Astrocyte (in vitro differentiated cells and primary cell): Measurements from ENCODE around the gene NXNL2.

ENCODE experiments used
- CTCF ChIP-seq: IDR thresholded peaks from 2 replicates; pipeline ENCODE4 v1.5.1; 2011; ENCODE audit warnings: low read depth, mild to moderate bottlenecking, inconsistent platforms, low read length, moderate library complexity; ENCODE audit not compliant: insufficient read depth
- EZH2 ChIP-seq: IDR thresholded peaks from 2 replicates; pipeline ENCODE4 v1.6.1; 2012; ENCODE audit warnings: mild to moderate bottlenecking, low read length, inconsistent platforms; ENCODE audit not compliant: insufficient read depth

- TF ChIP-seq CTCF (no peak), EZH2 (no peak)
These were observed 53.1 kb downstream of the NXNL2 start for GRCh38 chr9:88587885-88588649.
